Measurements from ENCODE around the gene KRTAP4-4. TPM values are rescaled to one million over a fixed set of nuclear protein-coding genes. Genes with fewer than 3 reads are reported as not detected.

Gene KRTAP4-4
- total RNA-seq, 1 donor from 2014 or later, result not detected

GRCh38 chr17:41186872-41187271 lies 26.3 kb upstream of the KRTAP4-4 start:
- DNase-seq (no peak), ATAC-seq (ENCODE audit: low read depth) (no peak)
- Mint-ChIP-seq H3K9me3 (no peaks in the 10 kb centered on the region), H3K36me3 (ENCODE audit: low read depth) (no peaks in the 10 kb centered on the region), H3K27ac (no peak overlapping the region), H3K4me3 (no peak overlapping the region), H3K4me1 (no peaks in the 10 kb centered on the region), H3K27me3 (peaks cover 22% of the 10 kb centered on the region)
- POLR2A ChIA-PET, result interaction anchor here (1.6 kb wide), 1 partner anchor 11 kb away, joined by 4 read pairs; no protein-coding TSS in a partner anchor
- TF ChIP-seq CTCF (IDR thresholded peaks at IDR 0.05), result no peak
- intact Hi-C loops (cut with micrococcal nuclease), result no loop called here
- CTCF ChIA-PET, result no interaction called here

DNA sequence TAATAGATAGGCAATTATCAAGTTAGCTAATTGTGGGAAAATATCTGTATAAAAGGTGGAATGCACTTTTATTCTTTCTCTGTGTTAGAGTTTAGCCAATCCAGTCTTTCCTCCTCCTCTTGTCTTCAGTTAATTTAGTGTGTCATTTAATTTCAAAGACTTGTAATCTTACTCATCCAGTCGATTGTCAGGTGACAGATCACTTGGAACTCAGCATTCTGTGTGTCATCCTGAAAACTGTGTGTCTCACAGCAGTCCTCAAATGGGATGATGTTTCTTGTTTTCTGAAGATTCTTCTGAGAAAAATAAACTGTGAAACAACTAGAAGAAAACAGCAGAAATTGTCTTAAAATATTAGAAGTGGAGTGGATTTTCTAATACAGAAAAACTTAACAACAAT lies 24.5 kb upstream of the KRTAP4-4 start:
- TF ChIP-seq CTCF (IDR thresholded peaks at IDR 0.05), result no peak
- H3K27ac Mint-ChIP-seq, result no peak overlapping the region
- ATAC-seq (ENCODE audit: low read depth), result no peak

DNA sequence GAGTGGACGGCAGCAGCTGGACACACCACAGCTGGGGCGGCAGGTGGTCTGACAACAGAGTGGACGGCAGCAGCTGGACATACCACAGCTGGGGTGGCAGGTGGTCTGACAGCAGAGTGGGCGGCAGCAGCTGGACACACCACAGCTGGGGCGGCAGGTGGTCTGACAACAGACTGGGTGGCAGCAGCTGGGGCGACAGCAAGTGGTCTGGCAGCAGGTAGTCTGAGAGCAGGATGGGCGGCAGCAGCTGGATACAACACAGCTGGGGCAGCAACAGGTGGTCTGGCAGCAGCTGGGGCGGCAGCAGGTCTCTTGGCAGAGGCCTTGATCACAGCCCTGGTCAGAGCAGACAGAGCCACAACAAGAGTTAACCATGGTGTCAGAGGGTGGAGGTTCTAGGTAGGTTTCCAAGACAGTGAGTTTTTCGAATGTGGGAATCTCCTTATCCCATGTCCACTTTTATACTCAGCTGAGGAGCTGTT lies 24.0 kb upstream of the KRTAP4-4 start, which contains the start of gene KRTAP4-1:
TSS of gene KRTAP4-1 (minus strand) at position 432 of the 482 bp plus-strand sequence. CDS start at position 375, 57 bp downstream.
- no peaks in the 10 kb centered on the region for H3K36me3 Mint-ChIP-seq (ENCODE audit: low read depth)
- ChIA-PET CTCF (no interaction called here), POLR2A (no interaction called here)
- no peak within 1 kb of the TSS for H3K27ac Mint-ChIP-seq
- H3K27me3 Mint-ChIP-seq, result peaks cover 13% of the 10 kb centered on the region
- no peak within 1 kb of the TSS for H3K4me3 Mint-ChIP-seq
- no peaks in the 10 kb centered on the region for H3K4me1 Mint-ChIP-seq
- H3K9me3 Mint-ChIP-seq, result no peaks in the 10 kb centered on the region
- no peak for TF ChIP-seq CTCF (IDR thresholded peaks at IDR 0.05)
- DNase-seq, result no peak
- intact Hi-C loops (cut with micrococcal nuclease), result no loop called here
- ATAC-seq (ENCODE audit: low read depth), result no peak

More for the DNA sequence above, 24.5 kb upstream of the KRTAP4-4 start:
- Mint-ChIP-seq H3K27me3 (peaks cover 15% of the 10 kb centered on the region), H3K4me1 (no peaks in the 10 kb centered on the region), H3K4me3 (no peak overlapping the region), H3K36me3 (ENCODE audit: low read depth) (no peaks in the 10 kb centered on the region), H3K9me3 (no peaks in the 10 kb centered on the region)
- no peak for DNase-seq
- intact Hi-C loops (cut with micrococcal nuclease), result no loop called here
- POLR2A ChIA-PET, result no interaction called here
- CTCF ChIA-PET, result no interaction called here

DNA sequence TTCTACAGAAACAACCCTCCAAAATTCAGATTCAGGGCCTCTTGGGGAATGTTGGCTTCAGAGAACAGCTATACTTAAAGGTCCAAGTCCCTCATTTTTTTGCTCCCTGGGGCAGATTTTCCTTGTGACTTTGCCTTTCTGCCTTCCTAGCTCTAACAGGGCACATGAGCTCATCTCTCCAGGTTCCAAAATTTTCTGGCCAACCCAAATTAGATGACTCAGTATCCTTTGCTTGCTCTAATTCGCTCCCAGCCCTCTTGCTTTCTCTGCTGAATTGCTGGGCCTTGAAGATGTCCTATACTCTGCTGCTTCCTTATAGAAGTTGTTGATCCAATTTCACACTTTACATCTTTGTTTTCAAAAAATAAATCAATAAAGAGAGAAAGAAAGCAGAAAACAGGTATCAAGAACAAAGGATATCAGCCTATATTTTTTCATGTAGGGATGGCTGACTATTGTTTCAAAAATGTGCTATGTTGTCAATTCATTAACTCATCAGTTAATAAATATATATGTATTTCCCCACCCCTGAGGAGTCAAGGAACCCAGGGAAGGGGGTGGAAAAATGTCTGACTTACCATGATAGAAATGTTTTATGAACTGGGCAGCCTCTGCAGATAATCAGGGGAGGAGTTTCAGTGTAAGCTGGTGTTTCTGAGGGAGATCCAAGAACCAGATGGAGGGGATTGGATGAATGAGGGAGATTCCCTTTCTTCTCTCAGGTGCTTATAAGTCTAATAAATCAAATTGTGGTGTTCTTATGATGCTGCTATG lies 18.5 kb upstream of the KRTAP4-4 start:
- ATAC-seq (ENCODE audit: low read depth) (no peak), DNase-seq (no peak)
- ChIA-PET POLR2A (no interaction called here), CTCF (interaction anchor here (0.6 kb wide), 1 partner anchor 254 kb away, joined by 3 read pairs; no protein-coding TSS in a partner anchor)
- intact Hi-C loops (cut with micrococcal nuclease), result loop anchor here (5.0 kb wide), 1 partner anchor 47 kb away; no protein-coding TSS in a partner anchor
- Mint-ChIP-seq H3K9me3 (no peaks in the 10 kb centered on the region), H3K4me3 (no peak overlapping the region), H3K36me3 (ENCODE audit: low read depth) (no peaks in the 10 kb centered on the region), H3K27ac (peak overlapping the region; percentile 9), H3K27me3 (no peaks in the 10 kb centered on the region), H3K4me1 (peaks cover 38% of the 10 kb centered on the region)
- no peak for TF ChIP-seq CTCF (IDR thresholded peaks at IDR 0.05)

GRCh38 chr17:41178341-41178740 lies 17.8 kb upstream of the KRTAP4-4 start:
- ATAC-seq (ENCODE audit: low read depth) (peak; percentile 75), DNase-seq (no peak)
- H3K9me3 Mint-ChIP-seq, result no peaks in the 10 kb centered on the region
- H3K4me3 Mint-ChIP-seq, result no peak overlapping the region
- H3K4me1 Mint-ChIP-seq, result peaks cover 39% of the 10 kb centered on the region
- intact Hi-C loops (cut with micrococcal nuclease), result loop anchor here (5.0 kb wide), 1 partner anchor 46 kb away; no protein-coding TSS in a partner anchor
- H3K27ac Mint-ChIP-seq, result peak overlapping the region; percentile 21
- ChIA-PET POLR2A (no interaction called here), CTCF (interaction anchor here (0.6 kb wide), 1 partner anchor 255 kb away, joined by 3 read pairs; no protein-coding TSS in a partner anchor)
- peaks cover 2% of the 10 kb centered on the region for H3K27me3 Mint-ChIP-seq
- no peak for TF ChIP-seq CTCF (IDR thresholded peaks at IDR 0.05)
- no peaks in the 10 kb centered on the region for H3K36me3 Mint-ChIP-seq (ENCODE audit: low read depth)

Data from activated B cell treated with CpG ODN at 0.5 μM for 24 hours (primary cell).